Testis (tissue), 2 donors: Measurements from ENCODE around the gene ACER1.

Source experiments
- CTCF ChIP-seq, 3 experiments: fragments of 450-650 bp in 2 of 3; fragments of 200-600 bp in 1 of 3; sonication (generic) in 1 of 3; IDR thresholded peaks; one replicate each; pipeline ENCODE4 v1.5.1; 2016 to 2019; ENCODE audit warnings: antibody characterized with exemption in 3 of 3, mild to moderate bottlenecking in 2 of 3, moderate library complexity in 1 of 3
- POLR2A ChIP-seq: fragments of 450-650 bp; IDR thresholded peaks from one replicate; pipeline ENCODE4 v1.6.1; 2017; ENCODE audit warnings: antibody characterized with exemption, mild to moderate bottlenecking, moderate library complexity

GRCh38 chr19:6267552-6268381 is 65.6 kb downstream of the ACER1 start:
- TF ChIP-seq CTCF (IDR thresholded peaks at IDR 0.05) (no peak), POLR2A (no peak)
